ENCODE data around the gene RNF135. TPM values are rescaled to one million over a fixed set of nuclear protein-coding genes. Genes with fewer than 3 reads are reported as not detected.

RNF135 gene
- polyA plus RNA-seq, 1 donor from 2014 or later, result 0.17 TPM

DNA sequence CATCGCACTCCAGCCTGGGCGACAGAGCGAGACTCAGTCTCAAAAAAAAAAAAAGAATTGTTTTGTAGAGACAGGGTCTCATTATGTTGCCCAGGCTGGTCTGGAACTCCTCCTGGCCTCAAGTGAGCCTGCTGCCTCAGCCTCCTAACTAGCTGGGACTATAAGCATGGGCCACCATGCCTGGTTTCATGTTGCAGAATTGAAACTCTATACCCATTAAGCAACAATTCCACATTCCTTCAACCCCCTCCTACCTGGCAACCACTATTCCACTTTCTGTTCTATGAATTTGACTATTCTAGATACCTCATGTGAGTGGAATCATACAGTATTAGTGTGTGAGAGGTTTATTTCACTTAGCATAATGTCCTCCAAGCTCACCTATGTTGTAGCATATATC lies 24.5 kb downstream of the RNF135 start:
- Histone ChIP-seq H3K4me2 (ENCODE audit: low read length) (no peak overlapping the region), H3K9ac (ENCODE audit: low read length) (no peak overlapping the region), H3F3A (ENCODE audit: insufficient read depth, low read length, poor library complexity, severe bottlenecking) (no peaks in the 10 kb centered on the region), H3K79me2 (replicated peaks; ENCODE audit: insufficient read depth, low read length) (no peaks in the 10 kb centered on the region), H4K20me1 (ENCODE audit: insufficient read depth) (no peaks in the 10 kb centered on the region), H3K36me3 (ENCODE audit: insufficient read depth, low read length) (no peaks in the 10 kb centered on the region), H3K9me3 (ENCODE audit: low read length) (no peaks in the 10 kb centered on the region), H3K4me3 (ENCODE audit: low read length) (no peak overlapping the region), H2AFZ (ENCODE audit: low read depth, low read length) (no peak overlapping the region), H3K27me3 (ENCODE audit: insufficient read depth, low read depth, low read length) (no peaks in the 10 kb centered on the region), H3K9me2 (ENCODE audit: insufficient read depth, low read length) (no peaks in the 10 kb centered on the region), H3K27ac (ENCODE audit: low read length) (no peak overlapping the region)
- no peak for TF ChIP-seq RAD21 (conservative IDR thresholded peaks at IDR 0.05)
- no peak for TF ChIP-seq EP300 (conservative IDR thresholded peaks at IDR 0.05; ENCODE audit: poor library complexity, severe bottlenecking)

DNA sequence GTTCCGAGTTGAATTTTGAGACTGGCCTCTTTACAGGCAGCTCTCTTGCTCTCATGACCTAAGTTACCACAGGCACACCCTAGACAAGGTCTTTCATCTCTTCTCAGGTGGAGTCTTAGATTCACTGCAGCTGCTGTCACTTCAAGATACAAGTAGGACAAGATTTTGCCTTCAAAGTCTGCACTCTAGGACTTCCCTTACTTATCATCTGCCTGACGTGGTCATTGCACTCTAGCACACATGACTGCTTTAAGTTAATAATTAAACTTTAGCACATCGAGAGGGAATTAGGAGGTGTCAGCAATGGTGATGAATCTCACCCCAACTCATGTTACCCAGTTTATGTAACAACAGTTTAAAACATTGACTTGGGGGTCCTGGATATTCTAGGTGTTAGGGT lies 25.6 kb downstream of the RNF135 start:
- no peak for TF ChIP-seq POLR2AphosphoS5 (IDR thresholded peaks at IDR 0.05)
- no peak for TF ChIP-seq EP300 (conservative IDR thresholded peaks at IDR 0.05; ENCODE audit: poor library complexity, severe bottlenecking)
- no peak for TF ChIP-seq SMC3 (conservative IDR thresholded peaks at IDR 0.05; ENCODE audit: poor library complexity)
- TF ChIP-seq TAF1 (IDR thresholded peaks at IDR 0.05; ENCODE audit: low read depth), result no peak
- TF ChIP-seq, protein P1, sequence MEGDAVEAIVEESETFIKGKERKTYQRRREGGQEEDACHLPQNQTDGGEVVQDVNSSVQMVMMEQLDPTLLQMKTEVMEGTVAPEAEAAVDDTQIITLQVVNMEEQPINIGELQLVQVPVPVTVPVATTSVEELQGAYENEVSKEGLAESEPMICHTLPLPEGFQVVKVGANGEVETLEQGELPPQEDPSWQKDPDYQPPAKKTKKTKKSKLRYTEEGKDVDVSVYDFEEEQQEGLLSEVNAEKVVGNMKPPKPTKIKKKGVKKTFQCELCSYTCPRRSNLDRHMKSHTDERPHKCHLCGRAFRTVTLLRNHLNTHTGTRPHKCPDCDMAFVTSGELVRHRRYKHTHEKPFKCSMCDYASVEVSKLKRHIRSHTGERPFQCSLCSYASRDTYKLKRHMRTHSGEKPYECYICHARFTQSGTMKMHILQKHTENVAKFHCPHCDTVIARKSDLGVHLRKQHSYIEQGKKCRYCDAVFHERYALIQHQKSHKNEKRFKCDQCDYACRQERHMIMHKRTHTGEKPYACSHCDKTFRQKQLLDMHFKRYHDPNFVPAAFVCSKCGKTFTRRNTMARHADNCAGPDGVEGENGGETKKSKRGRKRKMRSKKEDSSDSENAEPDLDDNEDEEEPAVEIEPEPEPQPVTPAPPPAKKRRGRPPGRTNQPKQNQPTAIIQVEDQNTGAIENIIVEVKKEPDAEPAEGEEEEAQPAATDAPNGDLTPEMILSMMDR (IDR thresholded peaks at IDR 0.05; ENCODE audit: poor library complexity, severe bottlenecking), result no peak
- no peak for TF ChIP-seq MXI1 (conservative IDR thresholded peaks at IDR 0.05; ENCODE audit: poor library complexity, severe bottlenecking)
- no peak for TF ChIP-seq RAD21 (conservative IDR thresholded peaks at IDR 0.05)
- TF ChIP-seq, protein P2, sequence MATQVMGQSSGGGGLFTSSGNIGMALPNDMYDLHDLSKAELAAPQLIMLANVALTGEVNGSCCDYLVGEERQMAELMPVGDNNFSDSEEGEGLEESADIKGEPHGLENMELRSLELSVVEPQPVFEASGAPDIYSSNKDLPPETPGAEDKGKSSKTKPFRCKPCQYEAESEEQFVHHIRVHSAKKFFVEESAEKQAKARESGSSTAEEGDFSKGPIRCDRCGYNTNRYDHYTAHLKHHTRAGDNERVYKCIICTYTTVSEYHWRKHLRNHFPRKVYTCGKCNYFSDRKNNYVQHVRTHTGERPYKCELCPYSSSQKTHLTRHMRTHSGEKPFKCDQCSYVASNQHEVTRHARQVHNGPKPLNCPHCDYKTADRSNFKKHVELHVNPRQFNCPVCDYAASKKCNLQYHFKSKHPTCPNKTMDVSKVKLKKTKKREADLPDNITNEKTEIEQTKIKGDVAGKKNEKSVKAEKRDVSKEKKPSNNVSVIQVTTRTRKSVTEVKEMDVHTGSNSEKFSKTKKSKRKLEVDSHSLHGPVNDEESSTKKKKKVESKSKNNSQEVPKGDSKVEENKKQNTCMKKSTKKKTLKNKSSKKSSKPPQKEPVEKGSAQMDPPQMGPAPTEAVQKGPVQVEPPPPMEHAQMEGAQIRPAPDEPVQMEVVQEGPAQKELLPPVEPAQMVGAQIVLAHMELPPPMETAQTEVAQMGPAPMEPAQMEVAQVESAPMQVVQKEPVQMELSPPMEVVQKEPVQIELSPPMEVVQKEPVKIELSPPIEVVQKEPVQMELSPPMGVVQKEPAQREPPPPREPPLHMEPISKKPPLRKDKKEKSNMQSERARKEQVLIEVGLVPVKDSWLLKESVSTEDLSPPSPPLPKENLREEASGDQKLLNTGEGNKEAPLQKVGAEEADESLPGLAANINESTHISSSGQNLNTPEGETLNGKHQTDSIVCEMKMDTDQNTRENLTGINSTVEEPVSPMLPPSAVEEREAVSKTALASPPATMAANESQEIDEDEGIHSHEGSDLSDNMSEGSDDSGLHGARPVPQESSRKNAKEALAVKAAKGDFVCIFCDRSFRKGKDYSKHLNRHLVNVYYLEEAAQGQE (IDR thresholded peaks at IDR 0.05; ENCODE audit: borderline replicate concordance), result no peak
- no peak for TF ChIP-seq EZH2 (IDR thresholded peaks at IDR 0.05; ENCODE audit: borderline replicate concordance, insufficient read depth, low read length, poor library complexity, severe bottlenecking)
- no peaks in the 10 kb centered on the region for H3K9me3 ChIP-seq (ENCODE audit: low read length)

DNA sequence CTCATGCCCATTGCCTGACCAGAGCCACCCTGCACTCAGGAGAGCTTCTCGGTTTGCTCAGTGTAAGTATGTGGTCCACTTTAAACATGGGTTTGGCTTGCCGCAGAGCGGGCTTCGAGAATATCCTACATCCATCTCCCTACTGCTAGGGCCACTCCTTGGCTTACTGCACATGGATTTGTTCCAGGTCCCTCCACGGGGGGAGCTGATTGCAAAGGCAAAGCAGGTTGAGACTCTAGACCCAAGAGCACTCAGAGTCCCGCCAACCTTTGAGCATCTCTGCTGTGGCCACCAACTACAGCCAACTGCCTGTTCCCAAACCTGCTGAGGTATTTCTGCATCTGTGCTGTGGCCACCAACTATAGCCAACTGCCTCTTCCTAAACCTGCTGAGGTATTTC lies 26.4 kb downstream of the RNF135 start:
- H3F3A ChIP-seq (ENCODE audit: insufficient read depth, low read length, poor library complexity, severe bottlenecking), result no peaks in the 10 kb centered on the region
- no peaks in the 10 kb centered on the region for H3K9me2 ChIP-seq (ENCODE audit: insufficient read depth, low read length)
- no peak overlapping the region for H2AFZ ChIP-seq (ENCODE audit: low read depth, low read length)
- H3K27me3 ChIP-seq (ENCODE audit: insufficient read depth, low read depth, low read length), result no peaks in the 10 kb centered on the region
- no peak for TF ChIP-seq SMC3 (conservative IDR thresholded peaks at IDR 0.05; ENCODE audit: poor library complexity)
- TF ChIP-seq MXI1 (conservative IDR thresholded peaks at IDR 0.05; ENCODE audit: poor library complexity, severe bottlenecking), result no peak
- no peak overlapping the region for H3K9ac ChIP-seq (ENCODE audit: low read length)
- no peak overlapping the region for H3K4me2 ChIP-seq (ENCODE audit: low read length)
- no peak overlapping the region for H3K27ac ChIP-seq (ENCODE audit: low read length)
- H3K36me3 ChIP-seq (ENCODE audit: insufficient read depth, low read length), result no peaks in the 10 kb centered on the region
- H4K20me1 ChIP-seq (ENCODE audit: insufficient read depth), result no peaks in the 10 kb centered on the region
- H3K4me3 ChIP-seq (ENCODE audit: low read length), result no peak overlapping the region
- H3K9me3 ChIP-seq (ENCODE audit: low read length), result no peaks in the 10 kb centered on the region
- H3K79me2 ChIP-seq (replicated peaks; ENCODE audit: insufficient read depth, low read length), result no peaks in the 10 kb centered on the region

More for the DNA sequence above, 25.6 kb downstream of the RNF135 start:
- Histone ChIP-seq H3K27ac (ENCODE audit: low read length) (no peak overlapping the region), H3K4me3 (ENCODE audit: low read length) (no peak overlapping the region), H3K79me2 (replicated peaks; ENCODE audit: insufficient read depth, low read length) (no peaks in the 10 kb centered on the region), H3K9ac (ENCODE audit: low read length) (no peak overlapping the region), H4K20me1 (ENCODE audit: insufficient read depth) (no peaks in the 10 kb centered on the region), H3K27me3 (ENCODE audit: insufficient read depth, low read depth, low read length) (no peaks in the 10 kb centered on the region), H3K36me3 (ENCODE audit: insufficient read depth, low read length) (no peaks in the 10 kb centered on the region), H3K4me2 (ENCODE audit: low read length) (no peak overlapping the region), H3K9me2 (ENCODE audit: insufficient read depth, low read length) (no peaks in the 10 kb centered on the region), H2AFZ (ENCODE audit: low read depth, low read length) (no peak overlapping the region), H3F3A (ENCODE audit: insufficient read depth, low read length, poor library complexity, severe bottlenecking) (no peaks in the 10 kb centered on the region)
